HEK293 (cell line): ENCODE results near the gene EXOG.

Experiments used
- CTCF ChIA-PET: fragments of 350-600 bp; formaldehyde crosslinking; extraction: SDS; loops from one replicate; lab custom pipeline; 2021; ENCODE audit warnings: antibody characterized with exemption; lab: Yijun Ruan, JAX
- POLR2A ChIA-PET: fragments of 300-600 bp; formaldehyde crosslinking; extraction: SDS; loops from one replicate; lab custom pipeline; 2020; ENCODE audit warnings: antibody characterized with exemption, inconsistent platforms; lab: Yijun Ruan, JAX
- H3K27ac ChIP-seq: fragments of 200-500 bp; sonication (Bioruptor generic); 2 replicates; pipeline ENCODE4 v1.5.1; 2014; ENCODE audit warnings: low read depth, low read length, control low read depth, inconsistent platforms; ENCODE audit errors: extremely low read depth
- H3K36me3 ChIP-seq, 2 experiments: fragments of 200-500 bp in 1 of 2; sonication (Bioruptor generic) in 1 of 2; 1 replicate in 1 of 2; 2 replicates in 1 of 2; pipeline ENCODE4 v1.5.1; 2014 to 2017; ENCODE audit warnings: inconsistent platforms in 2 of 2, low read length in 2 of 2; ENCODE audit not compliant: control insufficient read depth in 2 of 2, insufficient read depth in 1 of 2
- H3K4me1 ChIP-seq: fragments of 200-500 bp; sonication (Bioruptor generic); 2 replicates; pipeline ENCODE4 v1.5.1; 2014; ENCODE audit warnings: mild to moderate bottlenecking, low read length, inconsistent platforms; ENCODE audit not compliant: control insufficient read depth, insufficient read depth
- H3K4me3 ChIP-seq: 2 replicates; pipeline ENCODE4 v1.5.1; 2011; ENCODE audit warnings: low read depth, mild to moderate bottlenecking, control low read depth, low read length, moderate library complexity
- H3K9me3 ChIP-seq: fragments of 200-500 bp; sonication (Bioruptor generic); 2 replicates; pipeline ENCODE4 v1.5.1; 2014; ENCODE audit warnings: low read depth, low read length, inconsistent platforms; ENCODE audit not compliant: control insufficient read depth, insufficient read depth
- BCL6B ChIP-seq: fragments of 450-650 bp; formaldehyde crosslinking; IDR thresholded peaks from 2 replicates; pipeline ENCODE4 v1.5.1; 2017; ENCODE audit warnings: missing biosample characterization, missing genetic modification characterization
- GLI4 ChIP-seq: fragments of 450-650 bp; formaldehyde crosslinking; IDR thresholded peaks from 2 replicates; pipeline ENCODE4 v1.5.1; 2016; ENCODE audit warnings: missing biosample characterization, missing genetic modification characterization
- HOXA7 ChIP-seq: sonication (generic); formaldehyde crosslinking; IDR thresholded peaks from 2 replicates; pipeline ENCODE4 v1.8.1; 2022; ENCODE audit warnings: missing genetic modification reagents, borderline replicate concordance
- IKZF3 ChIP-seq: fragments of 450-650 bp; IDR thresholded peaks from 2 replicates; pipeline ENCODE4 v1.5.0; 2018; ENCODE audit warnings: missing biosample characterization, mild to moderate bottlenecking, missing genetic modification characterization, moderate library complexity
- KLF10 ChIP-seq: fragments of 450-650 bp; IDR thresholded peaks from 2 replicates; pipeline ENCODE4 v1.5.1; 2018; ENCODE audit warnings: missing biosample characterization, mild to moderate bottlenecking, missing genetic modification characterization
- OSR2 ChIP-seq: fragments of 450-650 bp; formaldehyde crosslinking; IDR thresholded peaks from 2 replicates; pipeline ENCODE4 v1.5.1; 2016; ENCODE audit warnings: missing biosample characterization, missing genetic modification characterization
- YY1 ChIP-seq: fragments of 450-650 bp; formaldehyde crosslinking; IDR thresholded peaks from 2 replicates; pipeline ENCODE4 v1.5.1; 2018; ENCODE audit warnings: missing biosample characterization, missing genetic modification characterization
- ZBTB17 ChIP-seq: fragments of 450-650 bp; formaldehyde crosslinking; IDR thresholded peaks from 2 replicates; pipeline ENCODE4 v1.5.1; 2016; ENCODE audit warnings: missing biosample characterization, missing genetic modification characterization
- ZNF19 ChIP-seq: fragments of 450-650 bp; formaldehyde crosslinking; IDR thresholded peaks from 2 replicates; pipeline ENCODE4; 2016; ENCODE audit warnings: missing biosample characterization, missing genetic modification characterization, low read depth
- ZNF223 ChIP-seq: fragments of 450-650 bp; formaldehyde crosslinking; IDR thresholded peaks from 2 replicates; pipeline ENCODE4 v1.5.1; 2016; ENCODE audit warnings: missing biosample characterization, missing genetic modification characterization
- ZNF521 ChIP-seq: fragments of 450-650 bp; formaldehyde crosslinking; IDR thresholded peaks from 2 replicates; pipeline ENCODE4 v1.5.1; 2017; ENCODE audit warnings: missing biosample characterization, mild to moderate bottlenecking, missing genetic modification characterization
- ZNF561 ChIP-seq: fragments of 450-650 bp; IDR thresholded peaks from 2 replicates; pipeline ENCODE4 v1.5.1; 2018; ENCODE audit warnings: missing biosample characterization, missing genetic modification characterization, borderline replicate concordance
- ZNF626 ChIP-seq: fragments of 450-650 bp; sonication (Bioruptor Pico); formaldehyde crosslinking; IDR thresholded peaks from 2 replicates; pipeline ENCODE4 v1.5.1; 2018; ENCODE audit warnings: missing biosample characterization, missing genetic modification characterization, inconsistent platforms
- ZNF645 ChIP-seq: fragments of 450-650 bp; formaldehyde crosslinking; IDR thresholded peaks from 2 replicates; pipeline ENCODE4; 2016; ENCODE audit warnings: missing biosample characterization, missing genetic modification characterization
- ZNF76 ChIP-seq: fragments of 450-650 bp; formaldehyde crosslinking; IDR thresholded peaks from 2 replicates; pipeline ENCODE4; 2016; ENCODE audit warnings: low read depth, missing biosample characterization, missing genetic modification characterization, borderline replicate concordance
- ZNF843 ChIP-seq: fragments of 450-650 bp; formaldehyde crosslinking; IDR thresholded peaks from 2 replicates; pipeline ENCODE4 v1.5.1; 2016; ENCODE audit warnings: missing biosample characterization, missing genetic modification characterization
- ZSCAN30 ChIP-seq: fragments of 450-650 bp; IDR thresholded peaks from 2 replicates; pipeline ENCODE4 v1.5.1; 2018; ENCODE audit warnings: missing biosample characterization, mild to moderate bottlenecking, missing genetic modification characterization, moderate library complexity
- ZXDB ChIP-seq: fragments of 450-650 bp; formaldehyde crosslinking; IDR thresholded peaks from 2 replicates; pipeline ENCODE4 v1.5.1; 2016; ENCODE audit warnings: missing biosample characterization, missing genetic modification characterization
- TF ChIP-seq, protein P1 (sequence below): fragments of 450-650 bp; formaldehyde crosslinking; IDR thresholded peaks from 2 replicates; pipeline ENCODE4 v1.5.1; 2016; ENCODE audit warnings: missing biosample characterization, missing genetic modification characterization
- TF ChIP-seq, protein P2 (sequence below): fragments of 450-650 bp; formaldehyde crosslinking; IDR thresholded peaks from 2 replicates; pipeline ENCODE4 v1.5.0; 2017; ENCODE audit warnings: missing biosample characterization, missing genetic modification characterization, borderline replicate concordance
- TF ChIP-seq, protein P3 (sequence below): fragments of 450-650 bp; formaldehyde crosslinking; IDR thresholded peaks from 2 replicates; pipeline ENCODE4 v1.5.1; 2016; ENCODE audit warnings: missing biosample characterization, missing genetic modification characterization
- TF ChIP-seq, protein P4 (sequence below): fragments of 450-650 bp; formaldehyde crosslinking; optimal IDR thresholded peaks from 2 replicates; pipeline ENCODE3; 2016; ENCODE audit warnings: missing biosample characterization, mild to moderate bottlenecking, missing genetic modification characterization

Gene EXOG

GRCh38 chr3:38544926-38545325 is 48.8 kb downstream of the EXOG start:
- ChIA-PET CTCF (interaction anchor here (0.7 to 1.6 kb wide), 3 partner anchors 16 to 107 kb away, joined by 3 read pairs; no protein-coding TSS in a partner anchor), POLR2A (no interaction called here)
- no peak overlapping the region for H3K4me3 ChIP-seq
- H3K27ac ChIP-seq = no peak overlapping the region
- no peaks in the 10 kb centered on the region for H3K36me3 ChIP-seq
- TF ChIP-seq ZNF521 (tag by site-specific recombination) = no peak
- no peak for TF ChIP-seq ZNF19
- TF ChIP-seq ZNF76 = no peak
- no peak for TF ChIP-seq OSR2 (tag by site-specific recombination)
- no peak for TF ChIP-seq ZSCAN30 (tag by site-specific recombination)
- no peak for TF ChIP-seq ZBTB17 (tag by site-specific recombination)
- TF ChIP-seq, protein P1, sequence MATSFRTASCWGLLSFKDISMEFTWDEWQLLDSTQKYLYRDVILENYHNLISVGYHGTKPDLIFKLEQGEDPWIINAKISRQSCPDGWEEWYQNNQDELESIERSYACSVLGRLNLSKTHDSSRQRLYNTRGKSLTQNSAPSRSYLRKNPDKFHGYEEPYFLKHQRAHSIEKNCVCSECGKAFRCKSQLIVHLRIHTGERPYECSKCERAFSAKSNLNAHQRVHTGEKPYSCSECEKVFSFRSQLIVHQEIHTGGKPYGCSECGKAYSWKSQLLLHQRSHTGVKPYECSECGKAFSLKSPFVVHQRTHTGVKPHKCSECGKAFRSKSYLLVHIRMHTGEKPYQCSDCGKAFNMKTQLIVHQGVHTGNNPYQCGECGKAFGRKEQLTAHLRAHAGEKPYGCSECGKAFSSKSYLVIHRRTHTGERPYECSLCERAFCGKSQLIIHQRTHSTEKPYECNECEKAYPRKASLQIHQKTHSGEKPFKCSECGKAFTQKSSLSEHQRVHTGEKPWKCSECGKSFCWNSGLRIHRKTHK = no peak
- no peak for TF ChIP-seq YY1 (tag by site-specific recombination)
- no peak for TF ChIP-seq ZNF223
- H3K4me1 ChIP-seq = no peaks in the 10 kb centered on the region
- H3K9me3 ChIP-seq = no peaks in the 10 kb centered on the region

DNA sequence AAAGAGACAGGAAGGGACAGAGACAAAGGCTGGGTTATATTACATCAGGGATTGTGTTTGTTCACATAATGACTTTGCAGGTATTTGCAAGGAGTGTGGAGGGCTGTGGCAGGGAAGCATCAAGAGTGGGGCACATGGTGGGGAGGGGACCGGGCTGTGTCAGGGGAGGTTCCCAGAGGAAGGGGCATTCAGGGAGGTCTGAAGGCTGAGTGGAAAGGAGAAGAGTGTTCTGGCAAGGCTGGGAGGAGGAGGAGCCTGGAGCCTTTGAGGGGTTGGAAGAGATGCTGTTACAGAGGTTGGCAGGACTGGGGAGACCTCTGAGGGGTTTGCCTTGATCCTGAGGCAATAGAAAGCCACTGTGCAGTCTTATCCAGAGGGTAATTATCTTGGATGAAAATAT is 49.4 kb downstream of the EXOG start:
- Histone ChIP-seq H3K4me3 (no peak overlapping the region), H3K4me1 (no peaks in the 10 kb centered on the region), H3K9me3 (no peaks in the 10 kb centered on the region), H3K36me3 (no peaks in the 10 kb centered on the region), H3K27ac (no peak overlapping the region)
- TF ChIP-seq BCL6B (tag by site-specific recombination) (no peak), GLI4 (no peak), ZNF645 (no peak), ZNF561 (tag by site-specific recombination) (no peak), ZNF843 (tag by site-specific recombination) (no peak), ZNF626 (no peak)
- TF ChIP-seq, protein P2, sequence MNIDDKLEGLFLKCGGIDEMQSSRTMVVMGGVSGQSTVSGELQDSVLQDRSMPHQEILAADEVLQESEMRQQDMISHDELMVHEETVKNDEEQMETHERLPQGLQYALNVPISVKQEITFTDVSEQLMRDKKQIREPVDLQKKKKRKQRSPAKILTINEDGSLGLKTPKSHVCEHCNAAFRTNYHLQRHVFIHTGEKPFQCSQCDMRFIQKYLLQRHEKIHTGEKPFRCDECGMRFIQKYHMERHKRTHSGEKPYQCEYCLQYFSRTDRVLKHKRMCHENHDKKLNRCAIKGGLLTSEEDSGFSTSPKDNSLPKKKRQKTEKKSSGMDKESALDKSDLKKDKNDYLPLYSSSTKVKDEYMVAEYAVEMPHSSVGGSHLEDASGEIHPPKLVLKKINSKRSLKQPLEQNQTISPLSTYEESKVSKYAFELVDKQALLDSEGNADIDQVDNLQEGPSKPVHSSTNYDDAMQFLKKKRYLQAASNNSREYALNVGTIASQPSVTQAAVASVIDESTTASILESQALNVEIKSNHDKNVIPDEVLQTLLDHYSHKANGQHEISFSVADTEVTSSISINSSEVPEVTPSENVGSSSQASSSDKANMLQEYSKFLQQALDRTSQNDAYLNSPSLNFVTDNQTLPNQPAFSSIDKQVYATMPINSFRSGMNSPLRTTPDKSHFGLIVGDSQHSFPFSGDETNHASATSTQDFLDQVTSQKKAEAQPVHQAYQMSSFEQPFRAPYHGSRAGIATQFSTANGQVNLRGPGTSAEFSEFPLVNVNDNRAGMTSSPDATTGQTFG (tag by site-specific recombination) = no peak
- CTCF ChIA-PET = interaction anchor here (1.3 kb wide), 1 partner anchor 25 kb away, joined by 5 read pairs; no protein-coding TSS in a partner anchor
- POLR2A ChIA-PET = no interaction called here

DNA sequence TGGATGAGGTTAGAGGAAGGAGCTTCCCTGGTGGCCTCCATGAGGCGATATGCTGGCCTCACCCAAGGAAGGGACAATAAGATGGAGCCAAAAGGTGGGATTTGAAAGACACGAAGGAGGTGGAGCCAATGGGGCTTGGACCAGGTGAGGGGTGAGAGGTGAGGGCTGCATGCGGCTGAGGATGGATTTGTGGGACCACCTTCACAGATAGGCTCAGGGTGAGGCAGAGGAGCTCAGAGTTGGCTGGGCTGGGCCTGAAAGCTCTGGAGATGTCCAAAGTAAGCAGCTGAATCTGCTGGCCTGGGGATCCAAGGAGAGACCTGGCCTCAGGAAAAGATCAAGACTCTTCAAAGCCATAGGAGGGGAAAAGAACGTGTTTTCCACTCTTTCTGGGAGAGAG is 49.8 kb downstream of the EXOG start:
- Histone ChIP-seq H3K27ac (no peak overlapping the region), H3K4me3 (no peak overlapping the region), H3K4me1 (no peaks in the 10 kb centered on the region), H3K9me3 (no peaks in the 10 kb centered on the region), H3K36me3 (no peaks in the 10 kb centered on the region)
- POLR2A ChIA-PET = no interaction called here
- CTCF ChIA-PET = interaction anchor here (1.3 kb wide), 1 partner anchor 25 kb away, joined by 5 read pairs; no protein-coding TSS in a partner anchor
- no peak for TF ChIP-seq HOXA7 (CRISPR knock-in tag)
- TF ChIP-seq, protein P3, sequence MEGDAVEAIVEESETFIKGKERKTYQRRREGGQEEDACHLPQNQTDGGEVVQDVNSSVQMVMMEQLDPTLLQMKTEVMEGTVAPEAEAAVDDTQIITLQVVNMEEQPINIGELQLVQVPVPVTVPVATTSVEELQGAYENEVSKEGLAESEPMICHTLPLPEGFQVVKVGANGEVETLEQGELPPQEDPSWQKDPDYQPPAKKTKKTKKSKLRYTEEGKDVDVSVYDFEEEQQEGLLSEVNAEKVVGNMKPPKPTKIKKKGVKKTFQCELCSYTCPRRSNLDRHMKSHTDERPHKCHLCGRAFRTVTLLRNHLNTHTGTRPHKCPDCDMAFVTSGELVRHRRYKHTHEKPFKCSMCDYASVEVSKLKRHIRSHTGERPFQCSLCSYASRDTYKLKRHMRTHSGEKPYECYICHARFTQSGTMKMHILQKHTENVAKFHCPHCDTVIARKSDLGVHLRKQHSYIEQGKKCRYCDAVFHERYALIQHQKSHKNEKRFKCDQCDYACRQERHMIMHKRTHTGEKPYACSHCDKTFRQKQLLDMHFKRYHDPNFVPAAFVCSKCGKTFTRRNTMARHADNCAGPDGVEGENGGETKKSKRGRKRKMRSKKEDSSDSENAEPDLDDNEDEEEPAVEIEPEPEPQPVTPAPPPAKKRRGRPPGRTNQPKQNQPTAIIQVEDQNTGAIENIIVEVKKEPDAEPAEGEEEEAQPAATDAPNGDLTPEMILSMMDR (tag by site-specific recombination) = no peak
- TF ChIP-seq, protein P4, sequence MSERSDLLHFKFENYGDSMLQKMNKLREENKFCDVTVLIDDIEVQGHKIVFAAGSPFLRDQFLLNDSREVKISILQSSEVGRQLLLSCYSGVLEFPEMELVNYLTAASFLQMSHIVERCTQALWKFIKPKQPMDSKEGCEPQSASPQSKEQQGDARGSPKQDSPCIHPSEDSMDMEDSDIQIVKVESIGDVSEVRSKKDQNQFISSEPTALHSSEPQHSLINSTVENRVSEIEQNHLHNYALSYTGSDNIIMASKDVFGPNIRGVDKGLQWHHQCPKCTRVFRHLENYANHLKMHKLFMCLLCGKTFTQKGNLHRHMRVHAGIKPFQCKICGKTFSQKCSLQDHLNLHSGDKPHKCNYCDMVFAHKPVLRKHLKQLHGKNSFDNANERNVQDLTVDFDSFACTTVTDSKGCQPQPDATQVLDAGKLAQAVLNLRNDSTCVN (tag by site-specific recombination) = no peak
- TF ChIP-seq IKZF3 (tag by site-specific recombination) = no peak
- no peak for TF ChIP-seq KLF10 (tag by site-specific recombination)
- no peak for TF ChIP-seq ZXDB
